ENCODE data around the gene NUDT5. TPM values are rescaled to one million over a fixed set of nuclear protein-coding genes. Genes with fewer than 3 reads are reported as not detected.
A peak's percentile ranks its signal among the peaks of the same experiment; 100 is the strongest.

NUDT5 gene
- total RNA-seq, 1 experiment from 2014 or later: 96.9 TPM

GRCh38 chr10:12213621-12214020 lies 17.9 kb upstream of the NUDT5 start:
- Histone ChIP-seq H3K4me2 (ENCODE audit: low read depth, low read length, poor library complexity, severe bottlenecking) (no peak overlapping the region), H3K79me2 (ENCODE audit: low read length) (peaks cover 70% of the 10 kb centered on the region), H3K36me3 (ENCODE audit: insufficient read depth, low read length) (peaks cover 65% of the 10 kb centered on the region), H3K27ac (ENCODE audit: low read length) (peak overlapping the region; percentile 3; the same call in 1 of the 2 replicates), H3K9me2 (replicated peaks; ENCODE audit: insufficient read depth, low read length) (no peaks in the 10 kb centered on the region), H3K9me3 (ENCODE audit: low read length) (no peaks in the 10 kb centered on the region), H2AFZ (ENCODE audit: low read length) (no peak overlapping the region), H4K20me1 (ENCODE audit: insufficient read depth, low read depth, low read length) (peaks cover 6% of the 10 kb centered on the region), H3K9ac (ENCODE audit: low read length) (no peak overlapping the region), H3K4me1 (ENCODE audit: low read length) (peaks cover 3% of the 10 kb centered on the region; the same call in 1 of the 2 replicates), H3K4me3 (ENCODE audit: low read length) (no peak overlapping the region), H3K27me3 (ENCODE audit: low read length) (no peaks in the 10 kb centered on the region)
- no peak for DNase-seq

- Histone ChIP-seq H2AFZ (ENCODE audit: low read length) (no peak overlapping the region), H3K4me2 (ENCODE audit: low read depth, low read length, poor library complexity, severe bottlenecking) (no peak overlapping the region)
- DNase-seq: no peak
Observed at GRCh38 chr10:12212454-12212853, 16.8 kb upstream of the NUDT5 start.

DNA sequence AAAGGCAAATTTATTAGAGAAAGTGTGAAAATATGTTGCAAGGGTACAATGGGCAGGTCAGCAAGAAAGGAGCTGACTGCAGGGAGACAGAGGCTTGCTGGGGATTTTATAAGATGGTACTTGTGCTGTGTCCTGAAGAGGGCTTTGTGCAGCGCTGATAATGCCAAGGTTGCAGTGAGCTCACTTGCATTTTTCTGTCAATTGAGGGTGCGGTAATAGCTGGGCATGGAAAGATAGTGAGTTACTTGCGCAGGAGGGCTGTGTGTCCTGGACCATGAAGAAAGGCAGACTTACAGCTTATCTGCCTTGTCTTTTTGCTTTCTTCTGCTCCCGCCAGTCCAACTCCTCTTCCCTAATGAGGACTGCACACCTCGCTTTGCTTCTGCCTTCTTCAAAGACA lies 12.8 kb upstream of the NUDT5 start:
- Histone ChIP-seq H3K4me1 (ENCODE audit: low read length) (no peaks in the 10 kb centered on the region), H3K79me2 (ENCODE audit: low read length) (peaks cover 81% of the 10 kb centered on the region), H2AFZ (ENCODE audit: low read length) (no peak overlapping the region)

More at GRCh38 chr10:12212454-12212853, 16.8 kb upstream of the NUDT5 start:
- no peak overlapping the region for H3K27ac ChIP-seq (ENCODE audit: low read length)
- no peaks in the 10 kb centered on the region for H3K9me3 ChIP-seq (ENCODE audit: low read length)
- no peak overlapping the region for H3K4me3 ChIP-seq (ENCODE audit: low read length)
- peaks cover 67% of the 10 kb centered on the region for H3K36me3 ChIP-seq (ENCODE audit: insufficient read depth, low read length)
- H3K4me1 ChIP-seq (ENCODE audit: low read length): peaks cover 3% of the 10 kb centered on the region; the same call in 1 of the 2 replicates
- H3K79me2 ChIP-seq (ENCODE audit: low read length): peaks cover 78% of the 10 kb centered on the region
- H3K9ac ChIP-seq (ENCODE audit: low read length): no peak overlapping the region
- no peaks in the 10 kb centered on the region for H3K9me2 ChIP-seq (replicated peaks; ENCODE audit: insufficient read depth, low read length)
- peaks cover 15% of the 10 kb centered on the region for H4K20me1 ChIP-seq (ENCODE audit: insufficient read depth, low read depth, low read length)
- no peaks in the 10 kb centered on the region for H3K27me3 ChIP-seq (ENCODE audit: low read length)

GRCh38 chr10:12207114-12207513 lies 11.4 kb upstream of the NUDT5 start:
- Histone ChIP-seq H3K36me3 (ENCODE audit: insufficient read depth, low read length) (peaks cover 57% of the 10 kb centered on the region), H3K27ac (ENCODE audit: low read length) (no peak overlapping the region), H3K27me3 (ENCODE audit: low read length) (no peaks in the 10 kb centered on the region), H3K9ac (ENCODE audit: low read length) (no peak overlapping the region), H4K20me1 (ENCODE audit: insufficient read depth, low read depth, low read length) (peaks cover 17% of the 10 kb centered on the region), H3K4me3 (ENCODE audit: low read length) (no peak overlapping the region), H3K79me2 (ENCODE audit: low read length) (peaks cover 89% of the 10 kb centered on the region), H3K4me2 (ENCODE audit: low read depth, low read length, poor library complexity, severe bottlenecking) (no peak overlapping the region), H3K9me3 (ENCODE audit: low read length) (no peaks in the 10 kb centered on the region), H3K4me1 (ENCODE audit: low read length) (no peaks in the 10 kb centered on the region), H3K9me2 (replicated peaks; ENCODE audit: insufficient read depth, low read length) (no peaks in the 10 kb centered on the region), H2AFZ (ENCODE audit: low read length) (no peak overlapping the region)
- DNase-seq: no peak

More for the DNA sequence above, 12.8 kb upstream of the NUDT5 start:
- H3K9me2 ChIP-seq (replicated peaks; ENCODE audit: insufficient read depth, low read length): no peaks in the 10 kb centered on the region
- no peak overlapping the region for H3K4me3 ChIP-seq (ENCODE audit: low read length)
- H3K27ac ChIP-seq (ENCODE audit: low read length): no peak overlapping the region
- H3K9ac ChIP-seq (ENCODE audit: low read length): no peak overlapping the region
- peaks cover 54% of the 10 kb centered on the region for H3K36me3 ChIP-seq (ENCODE audit: insufficient read depth, low read length)
- peaks cover 18% of the 10 kb centered on the region for H4K20me1 ChIP-seq (ENCODE audit: insufficient read depth, low read depth, low read length)
- H3K9me3 ChIP-seq (ENCODE audit: low read length): no peaks in the 10 kb centered on the region
- H3K4me2 ChIP-seq (ENCODE audit: low read depth, low read length, poor library complexity, severe bottlenecking): no peak overlapping the region
- no peaks in the 10 kb centered on the region for H3K27me3 ChIP-seq (ENCODE audit: low read length)
- no peak for DNase-seq

DNA sequence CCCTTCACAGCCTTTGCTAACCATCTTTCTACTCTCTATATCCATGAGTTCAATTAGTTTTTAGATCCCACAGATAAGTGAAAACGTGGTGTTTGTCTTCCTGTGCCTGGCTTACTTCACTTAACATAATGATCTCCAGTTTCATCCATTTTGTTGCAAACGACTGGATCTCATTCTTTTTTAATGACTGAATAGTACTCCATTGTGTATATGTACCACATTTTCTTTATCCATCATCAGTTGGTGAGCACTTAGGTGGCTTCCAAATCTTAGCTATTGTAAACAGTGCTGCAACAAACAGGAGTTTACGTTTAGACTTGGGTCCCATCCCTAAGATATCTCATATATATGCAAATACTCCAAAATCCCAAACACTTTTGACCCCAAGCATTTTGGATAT lies 9.4 kb upstream of the NUDT5 start:
- H3K79me2 ChIP-seq (ENCODE audit: low read length): peaks cover 98% of the 10 kb centered on the region
- peaks cover 59% of the 10 kb centered on the region for H3K36me3 ChIP-seq (ENCODE audit: insufficient read depth, low read length)
- H3K9me3 ChIP-seq (ENCODE audit: low read length): no peaks in the 10 kb centered on the region

DNA sequence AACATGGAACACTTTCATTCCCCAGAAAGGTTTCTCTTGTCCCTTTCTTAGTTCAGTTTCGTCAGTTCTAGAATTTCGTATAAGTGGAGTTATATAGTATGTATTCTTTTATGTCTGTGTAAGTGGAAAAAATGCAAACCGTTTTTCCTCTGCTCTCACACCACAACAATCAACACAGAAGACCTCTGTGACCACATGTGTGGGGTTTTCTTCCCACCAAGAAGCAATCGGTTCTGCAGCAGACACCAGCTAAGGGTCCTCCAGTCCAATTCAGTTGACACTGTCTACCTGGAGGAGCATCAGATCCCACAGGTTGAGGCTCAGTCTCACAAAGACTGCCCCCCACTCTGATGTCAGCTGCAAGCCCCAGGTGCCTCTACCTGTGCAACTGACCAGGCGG lies 6.5 kb upstream of the NUDT5 start:
- no peak for DNase-seq
- no peak overlapping the region for H3K4me2 ChIP-seq (ENCODE audit: low read depth, low read length, poor library complexity, severe bottlenecking)
- H3K4me3 ChIP-seq (ENCODE audit: low read length): no peak overlapping the region
- peaks cover 11% of the 10 kb centered on the region for H3K4me1 ChIP-seq (ENCODE audit: low read length)
- H3K9ac ChIP-seq (ENCODE audit: low read length): no peak overlapping the region
- H3K9me2 ChIP-seq (replicated peaks; ENCODE audit: insufficient read depth, low read length): no peaks in the 10 kb centered on the region
- H4K20me1 ChIP-seq (ENCODE audit: insufficient read depth, low read depth, low read length): peaks cover 22% of the 10 kb centered on the region
- peaks cover 54% of the 10 kb centered on the region for H3K36me3 ChIP-seq (ENCODE audit: insufficient read depth, low read length)
- no peak overlapping the region for H2AFZ ChIP-seq (ENCODE audit: low read length)
- H3K27ac ChIP-seq (ENCODE audit: low read length): no peak overlapping the region
- no peaks in the 10 kb centered on the region for H3K9me3 ChIP-seq (ENCODE audit: low read length)
- peaks cover 97% of the 10 kb centered on the region for H3K79me2 ChIP-seq (ENCODE audit: low read length)
- H3K27me3 ChIP-seq (ENCODE audit: low read length): no peaks in the 10 kb centered on the region

More for the DNA sequence above, 9.4 kb upstream of the NUDT5 start:
- no peaks in the 10 kb centered on the region for H3K4me1 ChIP-seq (ENCODE audit: low read length)
- no peak for DNase-seq
- no peaks in the 10 kb centered on the region for H3K9me2 ChIP-seq (replicated peaks; ENCODE audit: insufficient read depth, low read length)
- peaks cover 28% of the 10 kb centered on the region for H4K20me1 ChIP-seq (ENCODE audit: insufficient read depth, low read depth, low read length)
- H3K9ac ChIP-seq (ENCODE audit: low read length): no peak overlapping the region
- no peak overlapping the region for H3K4me3 ChIP-seq (ENCODE audit: low read length)
- H2AFZ ChIP-seq (ENCODE audit: low read length): no peak overlapping the region
- no peak overlapping the region for H3K4me2 ChIP-seq (ENCODE audit: low read depth, low read length, poor library complexity, severe bottlenecking)
- H3K27ac ChIP-seq (ENCODE audit: low read length): no peak overlapping the region
- no peaks in the 10 kb centered on the region for H3K27me3 ChIP-seq (ENCODE audit: low read length)

DNA sequence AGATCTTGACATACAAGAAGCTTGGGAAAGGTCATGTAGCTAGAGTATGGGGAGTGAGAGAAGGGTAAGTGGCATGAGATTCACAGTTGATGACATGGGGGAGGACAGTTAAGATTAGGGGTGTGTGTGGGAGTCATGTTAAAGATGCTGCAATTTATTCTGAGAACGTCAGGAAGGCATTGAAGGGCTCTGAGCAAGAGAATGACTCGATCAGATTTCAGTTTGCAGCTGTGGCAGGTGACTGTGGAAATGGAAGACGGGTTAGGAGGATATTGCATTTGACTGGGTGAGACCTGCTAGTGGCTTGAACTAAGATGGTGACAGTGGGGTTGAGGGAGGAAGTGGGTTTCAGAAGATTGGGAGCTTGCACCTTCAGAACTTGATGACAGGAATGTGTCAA lies 5.9 kb upstream of the NUDT5 start:
- Histone ChIP-seq H2AFZ (ENCODE audit: low read length) (no peak overlapping the region), H3K4me3 (ENCODE audit: low read length) (no peak overlapping the region), H3K4me2 (ENCODE audit: low read depth, low read length, poor library complexity, severe bottlenecking) (no peak overlapping the region), H3K9me2 (replicated peaks; ENCODE audit: insufficient read depth, low read length) (no peaks in the 10 kb centered on the region), H3K9ac (ENCODE audit: low read length) (no peak overlapping the region), H3K27ac (ENCODE audit: low read length) (no peak overlapping the region), H3K4me1 (ENCODE audit: low read length) (peaks cover 15% of the 10 kb centered on the region), H4K20me1 (ENCODE audit: insufficient read depth, low read depth, low read length) (peaks cover 21% of the 10 kb centered on the region), H3K79me2 (ENCODE audit: low read length) (peaks cover 97% of the 10 kb centered on the region), H3K27me3 (ENCODE audit: low read length) (no peaks in the 10 kb centered on the region), H3K36me3 (ENCODE audit: insufficient read depth, low read length) (peaks cover 50% of the 10 kb centered on the region), H3K9me3 (ENCODE audit: low read length) (no peaks in the 10 kb centered on the region)
- DNase-seq: no peak

DNA sequence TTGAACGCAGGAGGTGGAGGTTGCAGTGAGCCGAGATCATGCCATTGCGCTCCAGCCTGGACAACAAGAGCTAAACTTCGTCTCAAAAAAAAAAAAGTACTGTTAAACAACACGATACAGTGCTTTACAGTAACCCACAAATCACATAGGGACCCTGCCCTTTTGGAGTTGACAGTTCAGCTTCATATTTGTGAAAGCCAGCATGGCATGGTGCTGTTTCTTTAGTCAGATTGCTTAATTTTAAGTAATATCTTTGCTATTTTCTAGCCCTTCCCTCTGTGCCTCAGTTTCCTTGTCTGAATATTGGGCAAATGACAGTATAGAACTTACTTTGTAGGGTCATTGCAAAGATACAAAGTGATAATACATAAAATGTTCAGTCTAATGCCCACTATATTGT lies 5.2 kb upstream of the NUDT5 start:
- Histone ChIP-seq H3K4me1 (ENCODE audit: low read length) (peaks cover 15% of the 10 kb centered on the region), H3K27me3 (ENCODE audit: low read length) (no peaks in the 10 kb centered on the region), H3K27ac (ENCODE audit: low read length) (no peak overlapping the region), H3K36me3 (ENCODE audit: insufficient read depth, low read length) (peaks cover 50% of the 10 kb centered on the region), H3K9me2 (replicated peaks; ENCODE audit: insufficient read depth, low read length) (no peaks in the 10 kb centered on the region), H3K79me2 (ENCODE audit: low read length) (peaks cover 96% of the 10 kb centered on the region), H2AFZ (ENCODE audit: low read length) (no peak overlapping the region), H3K9me3 (ENCODE audit: low read length) (no peaks in the 10 kb centered on the region), H3K4me3 (ENCODE audit: low read length) (no peak overlapping the region), H3K4me2 (ENCODE audit: low read depth, low read length, poor library complexity, severe bottlenecking) (no peak overlapping the region), H3K9ac (ENCODE audit: low read length) (no peak overlapping the region), H4K20me1 (ENCODE audit: insufficient read depth, low read depth, low read length) (peaks cover 21% of the 10 kb centered on the region)
- DNase-seq: no peak
